Neural progenitor cell (in vitro differentiated cells): ENCODE measurements around the gene MRGPRG.

ENCODE experiments used
- EZH2 ChIP-seq: fragments of 200-600 bp; sonication (generic); IDR thresholded peaks from 2 replicates; pipeline ENCODE4 v1.6.1; 2017; ENCODE audit warnings: antibody characterized with exemption, mild to moderate bottlenecking, moderate library complexity
- TF ChIP-seq, protein P1 (sequence below): fragments of 200-600 bp; sonication (generic); IDR thresholded peaks from 2 replicates; pipeline ENCODE4 v1.5.1; 2017; ENCODE audit warnings: antibody characterized with exemption, mild to moderate bottlenecking

DNA sequence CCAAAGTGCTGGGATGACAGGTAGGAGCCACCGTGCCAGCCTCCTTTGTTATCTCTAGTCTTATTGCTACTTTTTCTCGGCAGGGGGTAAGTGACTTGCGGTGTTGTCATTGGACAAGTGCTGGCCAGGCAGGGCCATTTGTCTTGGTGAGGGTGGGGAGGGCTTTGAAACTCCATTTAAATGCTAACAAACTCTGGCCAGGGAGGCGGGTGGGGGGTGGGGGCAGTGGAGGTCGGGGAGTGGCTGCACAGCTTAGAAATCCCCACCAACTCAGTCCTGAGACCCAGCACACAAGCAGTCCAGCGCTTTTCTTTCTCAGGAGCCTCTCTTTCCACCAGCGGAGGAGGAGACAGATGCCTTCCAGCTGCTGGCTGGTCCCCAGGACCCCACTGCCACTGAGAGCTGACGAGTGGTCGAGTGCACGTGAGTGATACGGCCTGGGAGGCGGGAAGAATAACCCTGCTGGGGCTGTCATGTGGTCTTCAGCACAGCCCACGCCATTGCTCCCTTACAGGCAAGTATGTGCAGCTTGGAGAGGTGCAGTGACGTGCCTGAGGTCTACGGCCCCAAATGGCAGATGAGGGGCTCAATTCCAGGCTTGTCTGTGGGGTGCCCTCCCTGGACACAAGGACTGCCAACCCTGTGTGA lies 29.3 kb downstream of the MRGPRG start:
- TF ChIP-seq, protein P1, sequence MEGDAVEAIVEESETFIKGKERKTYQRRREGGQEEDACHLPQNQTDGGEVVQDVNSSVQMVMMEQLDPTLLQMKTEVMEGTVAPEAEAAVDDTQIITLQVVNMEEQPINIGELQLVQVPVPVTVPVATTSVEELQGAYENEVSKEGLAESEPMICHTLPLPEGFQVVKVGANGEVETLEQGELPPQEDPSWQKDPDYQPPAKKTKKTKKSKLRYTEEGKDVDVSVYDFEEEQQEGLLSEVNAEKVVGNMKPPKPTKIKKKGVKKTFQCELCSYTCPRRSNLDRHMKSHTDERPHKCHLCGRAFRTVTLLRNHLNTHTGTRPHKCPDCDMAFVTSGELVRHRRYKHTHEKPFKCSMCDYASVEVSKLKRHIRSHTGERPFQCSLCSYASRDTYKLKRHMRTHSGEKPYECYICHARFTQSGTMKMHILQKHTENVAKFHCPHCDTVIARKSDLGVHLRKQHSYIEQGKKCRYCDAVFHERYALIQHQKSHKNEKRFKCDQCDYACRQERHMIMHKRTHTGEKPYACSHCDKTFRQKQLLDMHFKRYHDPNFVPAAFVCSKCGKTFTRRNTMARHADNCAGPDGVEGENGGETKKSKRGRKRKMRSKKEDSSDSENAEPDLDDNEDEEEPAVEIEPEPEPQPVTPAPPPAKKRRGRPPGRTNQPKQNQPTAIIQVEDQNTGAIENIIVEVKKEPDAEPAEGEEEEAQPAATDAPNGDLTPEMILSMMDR: no peak
- no peak for TF ChIP-seq EZH2
